Transverse colon (tissue), 4 donors: ENCODE data around the gene SEBOX.

Experiments used
- CTCF ChIP-seq, 5 experiments: fragments of 200-600 bp in 3 of 5; fragments of 450-650 bp in 2 of 5; sonication (generic) in 3 of 5; IDR thresholded peaks; 1 replicate in 2 of 5; 2 replicates in 3 of 5; pipeline ENCODE4 v1.5.1; 2016 to 2017; ENCODE audit warnings: antibody characterized with exemption in 5 of 5, inconsistent platforms in 3 of 5, mild to moderate bottlenecking in 2 of 5, moderate library complexity in 1 of 5
- EP300 ChIP-seq: sonication (generic); formaldehyde crosslinking; IDR thresholded peaks from one replicate; pipeline ENCODE4 v1.6.1; 2017; ENCODE audit warnings: antibody characterized with exemption, low read depth
- POLR2AphosphoS5 ChIP-seq, 3 donors: sonication (generic); formaldehyde crosslinking; IDR thresholded peaks; one replicate each; pipeline ENCODE4 v1.6.1; 2016; ENCODE audit warnings: antibody characterized with exemption in 3 of 3

GRCh38 chr17:28402224-28402630 lies 37.2 kb upstream of the SEBOX start:
- TF ChIP-seq POLR2AphosphoS5 (IDR thresholded peaks at IDR 0.05) (no peak), CTCF (IDR thresholded peaks at IDR 0.05) (no peak), EP300 (no peak)
